ENCODE measurements around the gene NOXRED1. TPM values are rescaled to one million over a fixed set of nuclear protein-coding genes. Genes with fewer than 3 reads are reported as not detected.

The NOXRED1 gene
- total and polyA plus RNA-seq, 2 experiments from 2014 or later = 0.24 TPM; not detected in 1

- no peaks in the 10 kb centered on the region for H4K20me1 ChIP-seq (replicated peaks; ENCODE audit: insufficient read depth)
- ATAC-seq (no peak), DNase-seq (ENCODE audit: low spot score) (no peak)
- H3K4me3 ChIP-seq = no peak overlapping the region
- Mint-ChIP-seq H3K4me1 (no peaks in the 10 kb centered on the region; the same call in 2 of the 3 replicates), H3K4me3 (no peak overlapping the region), H3K27me3 (ENCODE audit: insufficient read depth, low read depth, poor library complexity) (no peaks in the 10 kb centered on the region), H3K36me3 (ENCODE audit: low read depth) (no peaks in the 10 kb centered on the region), H3K9me3 (no peaks in the 10 kb centered on the region; the same call in 2 of the 3 replicates), H3K27ac (no peak overlapping the region)
- H3F3A ChIP-seq (replicated peaks; ENCODE audit: low read depth) = no peaks in the 10 kb centered on the region
- no peaks in the 10 kb centered on the region for H3K79me2 ChIP-seq (replicated peaks; ENCODE audit: insufficient read depth)
- no peaks in the 10 kb centered on the region for H3K36me3 ChIP-seq (ENCODE audit: insufficient read depth)
- H3K9me2 ChIP-seq (ENCODE audit: insufficient read depth) = no peaks in the 10 kb centered on the region
- no peak overlapping the region for H2AFZ ChIP-seq
- H3K4me2 ChIP-seq = no peak overlapping the region
- H3K27me3 ChIP-seq (ENCODE audit: insufficient read depth) = no peaks in the 10 kb centered on the region
- TF ChIP-seq CREB1 (CRISPR knock-in tag; IDR thresholded peaks at IDR 0.05; ENCODE audit: low read depth) (no peak), REST (IDR thresholded peaks at IDR 0.05; ENCODE audit: unreplicated experiment) (no peak), ZNF331 (CRISPR knock-in tag; IDR thresholded peaks at IDR 0.05; ENCODE audit: low read depth) (no peak), STAT1 (IDR thresholded peaks at IDR 0.05; ENCODE audit: unreplicated experiment) (no peak), ZNF114 (CRISPR knock-in tag; IDR thresholded peaks at IDR 0.05) (no peak), POLR2AphosphoS5 (IDR thresholded peaks at IDR 0.05; ENCODE audit: low read depth) (no peak), EZH2phosphoT487 (IDR thresholded peaks at IDR 0.05; ENCODE audit: unreplicated experiment) (no peak), JUNB (IDR thresholded peaks at IDR 0.05; ENCODE audit: unreplicated experiment) (no peak), NANOG (IDR thresholded peaks at IDR 0.05; ENCODE audit: borderline replicate concordance) (no peak), EZH2 (IDR thresholded peaks at IDR 0.05; ENCODE audit: low read depth, unreplicated experiment) (no peak)
- TF ChIP-seq, protein P1, sequence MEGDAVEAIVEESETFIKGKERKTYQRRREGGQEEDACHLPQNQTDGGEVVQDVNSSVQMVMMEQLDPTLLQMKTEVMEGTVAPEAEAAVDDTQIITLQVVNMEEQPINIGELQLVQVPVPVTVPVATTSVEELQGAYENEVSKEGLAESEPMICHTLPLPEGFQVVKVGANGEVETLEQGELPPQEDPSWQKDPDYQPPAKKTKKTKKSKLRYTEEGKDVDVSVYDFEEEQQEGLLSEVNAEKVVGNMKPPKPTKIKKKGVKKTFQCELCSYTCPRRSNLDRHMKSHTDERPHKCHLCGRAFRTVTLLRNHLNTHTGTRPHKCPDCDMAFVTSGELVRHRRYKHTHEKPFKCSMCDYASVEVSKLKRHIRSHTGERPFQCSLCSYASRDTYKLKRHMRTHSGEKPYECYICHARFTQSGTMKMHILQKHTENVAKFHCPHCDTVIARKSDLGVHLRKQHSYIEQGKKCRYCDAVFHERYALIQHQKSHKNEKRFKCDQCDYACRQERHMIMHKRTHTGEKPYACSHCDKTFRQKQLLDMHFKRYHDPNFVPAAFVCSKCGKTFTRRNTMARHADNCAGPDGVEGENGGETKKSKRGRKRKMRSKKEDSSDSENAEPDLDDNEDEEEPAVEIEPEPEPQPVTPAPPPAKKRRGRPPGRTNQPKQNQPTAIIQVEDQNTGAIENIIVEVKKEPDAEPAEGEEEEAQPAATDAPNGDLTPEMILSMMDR (conservative IDR thresholded peaks at IDR 0.05; ENCODE audit: low read depth in 2 of 2) = no peak
- TF ChIP-seq, protein P2, sequence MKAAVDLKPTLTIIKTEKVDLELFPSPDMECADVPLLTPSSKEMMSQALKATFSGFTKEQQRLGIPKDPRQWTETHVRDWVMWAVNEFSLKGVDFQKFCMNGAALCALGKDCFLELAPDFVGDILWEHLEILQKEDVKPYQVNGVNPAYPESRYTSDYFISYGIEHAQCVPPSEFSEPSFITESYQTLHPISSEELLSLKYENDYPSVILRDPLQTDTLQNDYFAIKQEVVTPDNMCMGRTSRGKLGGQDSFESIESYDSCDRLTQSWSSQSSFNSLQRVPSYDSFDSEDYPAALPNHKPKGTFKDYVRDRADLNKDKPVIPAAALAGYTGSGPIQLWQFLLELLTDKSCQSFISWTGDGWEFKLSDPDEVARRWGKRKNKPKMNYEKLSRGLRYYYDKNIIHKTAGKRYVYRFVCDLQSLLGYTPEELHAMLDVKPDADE (IDR thresholded peaks at IDR 0.05) = no peak
- TF ChIP-seq, protein P3, sequence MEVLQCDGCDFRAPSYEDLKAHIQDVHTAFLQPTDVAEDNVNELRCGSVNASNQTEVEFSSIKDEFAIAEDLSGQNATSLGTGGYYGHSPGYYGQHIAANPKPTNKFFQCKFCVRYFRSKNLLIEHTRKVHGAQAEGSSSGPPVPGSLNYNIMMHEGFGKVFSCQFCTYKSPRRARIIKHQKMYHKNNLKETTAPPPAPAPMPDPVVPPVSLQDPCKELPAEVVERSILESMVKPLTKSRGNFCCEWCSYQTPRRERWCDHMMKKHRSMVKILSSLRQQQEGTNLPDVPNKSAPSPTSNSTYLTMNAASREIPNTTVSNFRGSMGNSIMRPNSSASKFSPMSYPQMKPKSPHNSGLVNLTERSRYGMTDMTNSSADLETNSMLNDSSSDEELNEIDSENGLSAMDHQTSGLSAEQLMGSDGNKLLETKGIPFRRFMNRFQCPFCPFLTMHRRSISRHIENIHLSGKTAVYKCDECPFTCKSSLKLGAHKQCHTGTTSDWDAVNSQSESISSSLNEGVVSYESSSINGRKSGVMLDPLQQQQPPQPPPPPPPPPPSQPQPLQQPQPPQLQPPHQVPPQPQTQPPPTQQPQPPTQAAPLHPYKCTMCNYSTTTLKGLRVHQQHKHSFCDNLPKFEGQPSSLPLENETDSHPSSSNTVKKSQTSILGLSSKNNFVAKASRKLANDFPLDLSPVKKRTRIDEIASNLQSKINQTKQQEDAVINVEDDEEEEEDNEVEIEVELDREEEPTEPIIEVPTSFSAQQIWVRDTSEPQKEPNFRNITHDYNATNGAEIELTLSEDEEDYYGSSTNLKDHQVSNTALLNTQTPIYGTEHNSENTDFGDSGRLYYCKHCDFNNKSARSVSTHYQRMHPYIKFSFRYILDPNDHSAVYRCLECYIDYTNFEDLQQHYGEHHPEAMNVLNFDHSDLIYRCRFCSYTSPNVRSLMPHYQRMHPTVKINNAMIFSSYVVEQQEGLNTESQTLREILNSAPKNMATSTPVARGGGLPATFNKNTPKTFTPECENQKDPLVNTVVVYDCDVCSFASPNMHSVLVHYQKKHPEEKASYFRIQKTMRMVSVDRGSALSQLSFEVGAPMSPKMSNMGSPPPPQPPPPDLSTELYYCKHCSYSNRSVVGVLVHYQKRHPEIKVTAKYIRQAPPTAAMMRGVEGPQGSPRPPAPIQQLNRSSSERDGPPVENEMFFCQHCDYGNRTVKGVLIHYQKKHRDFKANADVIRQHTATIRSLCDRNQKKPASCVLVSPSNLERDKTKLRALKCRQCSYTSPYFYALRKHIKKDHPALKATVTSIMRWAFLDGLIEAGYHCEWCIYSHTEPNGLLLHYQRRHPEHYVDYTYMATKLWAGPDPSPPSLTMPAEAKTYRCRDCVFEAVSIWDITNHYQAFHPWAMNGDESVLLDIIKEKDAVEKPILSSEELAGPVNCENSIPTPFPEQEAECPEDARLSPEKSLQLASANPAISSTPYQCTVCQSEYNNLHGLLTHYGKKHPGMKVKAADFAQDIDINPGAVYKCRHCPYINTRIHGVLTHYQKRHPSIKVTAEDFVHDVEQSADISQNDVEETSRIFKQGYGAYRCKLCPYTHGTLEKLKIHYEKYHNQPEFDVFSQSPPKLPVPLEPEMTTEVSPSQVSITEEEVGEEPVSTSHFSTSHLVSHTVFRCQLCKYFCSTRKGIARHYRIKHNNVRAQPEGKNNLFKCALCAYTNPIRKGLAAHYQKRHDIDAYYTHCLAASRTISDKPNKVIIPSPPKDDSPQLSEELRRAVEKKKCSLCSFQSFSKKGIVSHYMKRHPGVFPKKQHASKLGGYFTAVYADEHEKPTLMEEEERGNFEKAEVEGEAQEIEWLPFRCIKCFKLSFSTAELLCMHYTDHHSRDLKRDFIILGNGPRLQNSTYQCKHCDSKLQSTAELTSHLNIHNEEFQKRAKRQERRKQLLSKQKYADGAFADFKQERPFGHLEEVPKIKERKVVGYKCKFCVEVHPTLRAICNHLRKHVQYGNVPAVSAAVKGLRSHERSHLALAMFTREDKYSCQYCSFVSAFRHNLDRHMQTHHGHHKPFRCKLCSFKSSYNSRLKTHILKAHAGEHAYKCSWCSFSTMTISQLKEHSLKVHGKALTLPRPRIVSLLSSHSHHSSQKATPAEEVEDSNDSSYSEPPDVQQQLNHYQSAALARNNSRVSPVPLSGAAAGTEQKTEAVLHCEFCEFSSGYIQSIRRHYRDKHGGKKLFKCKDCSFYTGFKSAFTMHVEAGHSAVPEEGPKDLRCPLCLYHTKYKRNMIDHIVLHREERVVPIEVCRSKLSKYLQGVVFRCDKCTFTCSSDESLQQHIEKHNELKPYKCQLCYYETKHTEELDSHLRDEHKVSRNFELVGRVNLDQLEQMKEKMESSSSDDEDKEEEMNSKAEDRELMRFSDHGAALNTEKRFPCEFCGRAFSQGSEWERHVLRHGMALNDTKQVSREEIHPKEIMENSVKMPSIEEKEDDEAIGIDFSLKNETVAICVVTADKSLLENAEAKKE (CRISPR knock-in tag; IDR thresholded peaks at IDR 0.05) = no peak
- no peaks in the 10 kb centered on the region for H3K4me1 ChIP-seq (ENCODE audit: insufficient read depth)
- H3K27ac ChIP-seq (ENCODE audit: low read depth) = no peak overlapping the region
Measured at GRCh38 chr14:77364146-77364545, 59.2 kb downstream of the NOXRED1 start.
